Measurements from ENCODE around the gene HAND1. TPM values are rescaled to one million over a fixed set of nuclear protein-coding genes. Genes with fewer than 3 reads are reported as not detected.

HAND1 gene
- total RNA-seq, 4 donors from 2014 or later, result not detected

- Histone ChIP-seq H3K4me1 (peaks cover 63 to 79% (median 67%) of the 10 kb centered on the region in 4 donors), H3K36me3 (no peaks in the 10 kb centered on the region), H3K9me3 (no peaks in the 10 kb centered on the region), H3K4me3 (peak overlapping the region in 2 of 4 donors; percentile 5 to 20), H3K27ac (replicated peaks in 1 of 4) (no peak overlapping the region), H3K27me3 (peaks cover 28 to 100% (median 96%) of the 10 kb centered on the region in 4 donors)
- DNase-seq (ENCODE audit: extremely low spot score), result no peak
- no peak for TF ChIP-seq POLR2A (IDR thresholded peaks at IDR 0.05; ENCODE audit: low read depth)
- TF ChIP-seq CTCF (IDR thresholded peaks at IDR 0.05), result no peak
- TF ChIP-seq POLR2AphosphoS5 (IDR thresholded peaks at IDR 0.05), result no peak
- TF ChIP-seq EP300 (IDR thresholded peaks at IDR 0.05), result no peak
- 8% methylated on average over 41 of the region's 46 CpGs for WGBS
- intact Hi-C loops (cut with DNase I), result no loop called here
These were observed 2.3 kb downstream of the HAND1 start for GRCh38 chr5:154475591-154476353.

- DNase-seq (ENCODE audit: extremely low spot score), result no peak
- intact Hi-C loops (cut with DNase I), result no loop called here
- H3K9me3 ChIP-seq, result no peaks in the 10 kb centered on the region
- H3K36me3 ChIP-seq, result no peaks in the 10 kb centered on the region
- WGBS, result 11% methylated on average over 17 of the region's 17 CpGs
- H3K4me3 ChIP-seq, result no peak overlapping the region
- peaks cover 62 to 75% (median 64%) of the 10 kb centered on the region in 4 donors for H3K4me1 ChIP-seq
- peaks cover 23 to 100% (median 87%) of the 10 kb centered on the region in 4 donors for H3K27me3 ChIP-seq
- no peak overlapping the region for H3K27ac ChIP-seq (replicated peaks in 1 of 4)
- no peak for TF ChIP-seq CTCF (IDR thresholded peaks at IDR 0.05)
- TF ChIP-seq EP300 (IDR thresholded peaks at IDR 0.05), result no peak
- no peak for TF ChIP-seq POLR2AphosphoS5 (IDR thresholded peaks at IDR 0.05)
- TF ChIP-seq POLR2A (IDR thresholded peaks at IDR 0.05; ENCODE audit: low read depth), result no peak
These were observed 3.4 kb downstream of the HAND1 start for GRCh38 chr5:154474396-154475334.

- Histone ChIP-seq H3K4me3 (peak overlapping the region in 2 of 4 donors; percentile 10 to 12), H3K36me3 (no peaks in the 10 kb centered on the region), H3K27me3 (peaks cover 22 to 100% (median 77%) of the 10 kb centered on the region in 4 donors), H3K4me1 (peaks cover 52 to 66% (median 56%) of the 10 kb centered on the region in 4 donors), H3K27ac (replicated peaks in 1 of 4) (no peak overlapping the region), H3K9me3 (no peaks in the 10 kb centered on the region)
- no peak for DNase-seq (ENCODE audit: extremely low spot score)
- no peak for TF ChIP-seq CTCF (IDR thresholded peaks at IDR 0.05)
- no peak for TF ChIP-seq POLR2AphosphoS5 (IDR thresholded peaks at IDR 0.05)
- TF ChIP-seq EP300 (IDR thresholded peaks at IDR 0.05), result no peak
- TF ChIP-seq POLR2A (IDR thresholded peaks at IDR 0.05; ENCODE audit: low read depth), result no peak
- intact Hi-C loops (cut with DNase I), result no loop called here
- WGBS, result 9% methylated on average over 38 of the region's 40 CpGs
These were observed 4.3 kb downstream of the HAND1 start for GRCh38 chr5:154473581-154474283.

- H3K27ac ChIP-seq (replicated peaks in 1 of 4), result no peak overlapping the region
- intact Hi-C loops (cut with DNase I), result no loop called here
These were observed 5.0 kb downstream of the HAND1 start for GRCh38 chr5:154472871-154473580.

More at GRCh38 chr5:154472871-154473580, 5.0 kb downstream of the HAND1 start:
- Histone ChIP-seq H3K4me1 (peaks cover 45 to 59% (median 48%) of the 10 kb centered on the region in 4 donors), H3K4me3 (peak overlapping the region in 2 of 4 donors; percentile 10 to 12), H3K9me3 (no peaks in the 10 kb centered on the region), H3K36me3 (no peaks in the 10 kb centered on the region), H3K27me3 (peaks cover 22 to 97% (median 70%) of the 10 kb centered on the region in 4 donors)
- WGBS, result 9% methylated on average over 23 of the region's 35 CpGs
- no peak for DNase-seq (ENCODE audit: extremely low spot score)
- no peak for TF ChIP-seq CTCF (IDR thresholded peaks at IDR 0.05)
- TF ChIP-seq EP300 (IDR thresholded peaks at IDR 0.05), result no peak
- no peak for TF ChIP-seq POLR2A (IDR thresholded peaks at IDR 0.05; ENCODE audit: low read depth)
- no peak for TF ChIP-seq POLR2AphosphoS5 (IDR thresholded peaks at IDR 0.05)

All from esophagus muscularis mucosa (tissue), 4 donors.